Ishikawa (cell line): ENCODE measurements around the gene NFIB.

Source experiments
- CEBPB ChIP-seq: IDR thresholded peaks from 2 replicates; pipeline ENCODE4 v1.6.1; 2012
- CREB1 ChIP-seq: IDR thresholded peaks from 2 replicates; pipeline ENCODE4 v1.6.1; 2012; ENCODE audit warnings: low read depth
- EGR1 ChIP-seq: IDR thresholded peaks from 2 replicates; pipeline ENCODE4 v1.6.1; 2012
- EP300 ChIP-seq: IDR thresholded peaks from 2 replicates; pipeline ENCODE4 v1.6.1; 2012; ENCODE audit warnings: borderline replicate concordance
- FOXM1 ChIP-seq: IDR thresholded peaks from 2 replicates; pipeline ENCODE4 v1.6.1; 2012; ENCODE audit warnings: low read depth, borderline replicate concordance
- RAD21 ChIP-seq: IDR thresholded peaks from 2 replicates; pipeline ENCODE4 v1.6.1; 2012; ENCODE audit warnings: low read depth
- TAF1 ChIP-seq: IDR thresholded peaks from 2 replicates; pipeline ENCODE4 v1.6.1; 2012; ENCODE audit warnings: low read depth, mild to moderate bottlenecking
- YY1 ChIP-seq: IDR thresholded peaks from 2 replicates; pipeline ENCODE4 v1.6.1; 2012; ENCODE audit warnings: low read depth
- ZBTB7A ChIP-seq: IDR thresholded peaks from 2 replicates; pipeline ENCODE4 v1.6.1; 2012; ENCODE audit warnings: low read depth

DNA sequence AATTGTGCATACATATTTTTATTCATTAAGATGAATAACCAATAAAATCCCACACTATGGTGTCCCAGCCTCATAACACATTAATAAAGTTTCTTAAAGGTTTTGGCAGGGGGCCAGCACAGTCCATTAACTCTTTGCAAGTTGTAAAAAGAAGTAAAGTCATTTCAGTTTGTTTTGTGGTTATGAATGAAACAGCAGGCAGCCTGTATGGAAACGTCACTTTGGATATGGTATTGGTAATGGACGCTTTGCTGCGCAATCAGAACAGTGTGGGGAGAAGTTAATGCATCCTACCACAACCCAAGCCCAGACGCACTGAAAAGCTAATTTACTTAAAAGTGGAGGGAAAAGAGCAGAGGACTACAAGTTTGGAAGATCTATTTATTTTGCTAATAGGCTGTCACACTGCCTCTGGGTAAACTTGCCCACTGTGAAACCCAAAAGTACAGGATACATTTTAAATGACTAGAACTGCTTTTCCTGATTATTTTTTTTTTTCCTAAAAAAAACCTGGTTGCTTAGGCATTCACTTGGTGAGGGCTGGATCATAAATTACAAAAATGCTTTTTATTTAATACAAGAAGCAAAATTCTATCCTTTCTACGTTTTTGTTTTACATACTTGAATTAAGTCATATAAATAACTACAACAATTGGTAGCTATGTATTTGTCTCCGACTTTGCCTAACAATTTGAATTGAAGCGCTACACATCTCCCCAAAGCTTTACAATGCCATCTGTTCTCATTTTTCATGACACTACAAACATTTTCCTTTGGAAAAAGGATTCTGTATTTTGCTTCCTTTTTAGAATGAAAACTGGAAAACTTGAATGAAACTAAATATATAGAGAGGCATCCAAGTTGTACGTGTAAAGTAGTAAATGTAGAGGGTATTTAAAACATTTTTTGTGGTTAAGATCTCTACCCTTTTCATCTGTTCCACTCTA lies 104.3 kb downstream of the NFIB start:
- TF ChIP-seq EGR1 (no peak), EP300 (no peak), RAD21 (no peak), CREB1 (no peak), YY1 (no peak), CEBPB (no peak), FOXM1 (no peak), TAF1 (no peak), ZBTB7A (no peak)
